ENCODE results near the gene VSIG8. TPM values are rescaled to one million over a fixed set of nuclear protein-coding genes. Genes with fewer than 3 reads are reported as not detected.
A peak's percentile ranks its signal among the peaks of the same experiment; 100 is the strongest.

Gene VSIG8
- total RNA-seq, 1 donor from 2014 or later: not detected

GRCh38 chr1:159896546-159896930 lies 34.1 kb upstream of the VSIG8 start:
- Histone ChIP-seq H3K36me3 (no peaks in the 10 kb centered on the region), H3K27ac (no peak overlapping the region), H3K27me3 (no peaks in the 10 kb centered on the region), H3K4me3 (no peak overlapping the region), H3K4me1 (peaks cover 3 to 10% of the 10 kb centered on the region in 2 donors), H3K9me3 (no peaks in the 10 kb centered on the region)
- intact Hi-C loops (cut with DNase I): loop anchor here (10.0 kb wide), 1 partner anchor 732 kb away; no protein-coding TSS in a partner anchor
- TF ChIP-seq, protein P1, sequence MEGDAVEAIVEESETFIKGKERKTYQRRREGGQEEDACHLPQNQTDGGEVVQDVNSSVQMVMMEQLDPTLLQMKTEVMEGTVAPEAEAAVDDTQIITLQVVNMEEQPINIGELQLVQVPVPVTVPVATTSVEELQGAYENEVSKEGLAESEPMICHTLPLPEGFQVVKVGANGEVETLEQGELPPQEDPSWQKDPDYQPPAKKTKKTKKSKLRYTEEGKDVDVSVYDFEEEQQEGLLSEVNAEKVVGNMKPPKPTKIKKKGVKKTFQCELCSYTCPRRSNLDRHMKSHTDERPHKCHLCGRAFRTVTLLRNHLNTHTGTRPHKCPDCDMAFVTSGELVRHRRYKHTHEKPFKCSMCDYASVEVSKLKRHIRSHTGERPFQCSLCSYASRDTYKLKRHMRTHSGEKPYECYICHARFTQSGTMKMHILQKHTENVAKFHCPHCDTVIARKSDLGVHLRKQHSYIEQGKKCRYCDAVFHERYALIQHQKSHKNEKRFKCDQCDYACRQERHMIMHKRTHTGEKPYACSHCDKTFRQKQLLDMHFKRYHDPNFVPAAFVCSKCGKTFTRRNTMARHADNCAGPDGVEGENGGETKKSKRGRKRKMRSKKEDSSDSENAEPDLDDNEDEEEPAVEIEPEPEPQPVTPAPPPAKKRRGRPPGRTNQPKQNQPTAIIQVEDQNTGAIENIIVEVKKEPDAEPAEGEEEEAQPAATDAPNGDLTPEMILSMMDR (IDR thresholded peaks at IDR 0.05): no peak
- DNase-seq (ENCODE audit: low spot score in 2 of 2): no peak

DNA sequence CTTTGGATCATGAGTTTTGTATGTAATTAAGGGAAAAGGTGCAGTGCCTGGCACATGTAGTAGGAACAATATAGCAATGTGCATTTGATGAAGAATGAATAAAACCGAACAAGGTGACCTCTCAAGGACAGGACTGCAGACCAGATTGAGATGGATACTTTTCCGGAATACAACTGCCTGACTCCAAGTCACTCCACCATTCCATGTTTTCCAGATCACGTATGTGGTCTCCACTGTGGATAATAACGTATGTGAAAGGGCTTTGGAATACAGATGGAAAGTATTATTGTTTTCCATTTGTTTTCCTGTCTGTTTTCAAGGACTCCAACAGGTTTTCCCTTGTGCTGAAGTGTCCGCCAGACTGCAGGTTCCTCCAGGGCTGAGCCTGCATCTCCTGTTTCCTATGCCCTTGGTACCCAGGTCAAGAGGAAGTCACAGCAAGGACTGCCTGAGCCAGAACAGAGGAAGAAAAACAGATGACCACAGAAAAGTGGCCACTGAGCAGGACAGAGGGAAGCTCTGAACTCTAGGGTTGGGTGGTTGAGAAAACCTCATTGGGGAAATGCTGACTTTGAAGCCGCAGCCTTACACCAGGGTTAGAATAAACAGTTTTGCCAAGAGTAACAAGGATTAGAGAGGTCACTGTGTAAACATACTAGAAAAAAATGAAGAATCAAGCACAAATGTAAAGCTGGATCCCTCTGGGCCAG lies 33.5 kb upstream of the VSIG8 start:
- H3K27me3 ChIP-seq: no peaks in the 10 kb centered on the region
- H3K4me1 ChIP-seq: peaks cover 3 to 10% of the 10 kb centered on the region in 2 donors
- intact Hi-C loops (cut with DNase I): loop anchor here (10.0 kb wide), 1 partner anchor 731 kb away; no protein-coding TSS in a partner anchor
- no peak for DNase-seq (ENCODE audit: low spot score in 2 of 2)
- no peak overlapping the region for H3K27ac ChIP-seq
- H3K36me3 ChIP-seq: no peaks in the 10 kb centered on the region
- H3K4me3 ChIP-seq: no peak overlapping the region
- no peaks in the 10 kb centered on the region for H3K9me3 ChIP-seq
- TF ChIP-seq, protein P1 (IDR thresholded peaks at IDR 0.05): no peak

GRCh38 chr1:159895286-159895685 lies 32.8 kb upstream of the VSIG8 start:
- DNase-seq (ENCODE audit: low spot score in 2 of 2): no peak
- peaks cover 3 to 6% of the 10 kb centered on the region in 2 donors for H3K4me1 ChIP-seq
- intact Hi-C loops (cut with DNase I): loop anchor here (10.0 kb wide), 1 partner anchor 730 kb away; no protein-coding TSS in a partner anchor
- TF ChIP-seq, protein P1 (IDR thresholded peaks at IDR 0.05): no peak
- H3K9me3 ChIP-seq: no peaks in the 10 kb centered on the region
- no peak overlapping the region for H3K27ac ChIP-seq
- no peaks in the 10 kb centered on the region for H3K36me3 ChIP-seq
- H3K4me3 ChIP-seq: no peak overlapping the region
- no peaks in the 10 kb centered on the region for H3K27me3 ChIP-seq

GRCh38 chr1:159892944-159893343 lies 30.5 kb upstream of the VSIG8 start:
- TF ChIP-seq, protein P1 (IDR thresholded peaks at IDR 0.05): no peak
- Histone ChIP-seq H3K9me3 (no peaks in the 10 kb centered on the region), H3K36me3 (no peaks in the 10 kb centered on the region), H3K27me3 (no peaks in the 10 kb centered on the region), H3K4me1 (peaks cover 6 to 10% of the 10 kb centered on the region in 2 donors), H3K27ac (no peak overlapping the region), H3K4me3 (no peak overlapping the region)
- DNase-seq (ENCODE audit: low spot score in 2 of 2): no peak
- intact Hi-C loops (cut with DNase I): loop anchor here (5.0 to 10.0 kb wide), 2 partner anchors 114 to 728 kb away; no protein-coding TSS in a partner anchor

DNA sequence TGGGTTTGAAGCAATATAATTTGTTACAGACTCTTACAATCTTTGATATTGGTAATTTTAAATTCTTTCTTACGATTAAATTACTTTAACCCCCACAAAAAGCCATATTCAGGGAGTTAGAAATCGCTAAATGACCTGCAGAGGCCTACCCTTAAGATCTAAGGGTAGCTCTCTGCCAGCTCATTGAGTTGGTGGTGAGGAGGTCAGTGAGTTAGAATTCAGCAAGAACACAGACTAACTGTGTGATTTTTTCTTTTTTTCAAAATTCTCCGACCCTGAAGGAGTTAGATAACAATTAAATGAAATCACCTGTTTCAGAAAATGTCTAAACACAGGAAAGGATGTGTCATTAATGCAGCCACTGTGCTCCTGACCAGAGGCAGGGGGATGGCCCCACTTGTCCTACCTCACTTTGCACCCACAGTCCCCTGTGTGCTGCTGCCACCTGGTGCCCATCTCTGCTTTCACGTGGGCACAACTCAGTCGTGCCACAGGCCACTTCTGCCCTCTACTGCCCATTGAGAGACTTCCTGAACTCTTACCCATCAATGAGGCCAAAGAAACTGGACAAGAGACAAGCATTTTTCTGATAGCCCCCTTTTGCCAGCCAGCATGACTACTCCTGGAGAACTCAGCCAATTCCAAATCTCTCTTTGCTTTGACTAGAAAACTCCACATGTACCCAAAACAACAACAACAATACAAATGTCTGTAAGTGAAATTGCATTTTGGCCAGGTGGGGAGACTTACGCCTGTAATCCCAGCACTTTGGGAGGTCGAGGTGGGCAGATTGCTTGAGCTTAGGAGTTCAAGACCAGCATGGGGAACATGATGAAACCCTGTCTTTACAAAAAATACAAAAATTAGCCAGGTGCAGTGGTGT lies 29.1 kb upstream of the VSIG8 start:
- TF ChIP-seq, protein P1 (IDR thresholded peaks at IDR 0.05): peak; percentile 97 to 99 (median 97)
- H3K9me3 ChIP-seq: no peaks in the 10 kb centered on the region
- intact Hi-C loops (cut with DNase I): loop anchor here (1.0 to 10.0 kb wide), 5 partner anchors 37 to 727 kb away; partner anchors contain the start of gene DUSP23

More for the DNA sequence above, 29.1 kb upstream of the VSIG8 start:
- Histone ChIP-seq H3K4me3 (no peak overlapping the region), H3K27me3 (no peaks in the 10 kb centered on the region), H3K36me3 (no peaks in the 10 kb centered on the region), H3K27ac (peak overlapping the region in 1 of 2 donors; percentile 68), H3K4me1 (peaks cover 6 to 10% of the 10 kb centered on the region in 2 donors)
- peak; percentile 65 to 90 for DNase-seq (ENCODE audit: low spot score in 2 of 2)
